ENCODE data around the gene SSU72.
"Not testable (repeated sequence)": the region's sequence is repeated elsewhere in the genome, so short reads cannot be mapped to it uniquely, and the experiment has no call there.

The SSU72 gene

DNA sequence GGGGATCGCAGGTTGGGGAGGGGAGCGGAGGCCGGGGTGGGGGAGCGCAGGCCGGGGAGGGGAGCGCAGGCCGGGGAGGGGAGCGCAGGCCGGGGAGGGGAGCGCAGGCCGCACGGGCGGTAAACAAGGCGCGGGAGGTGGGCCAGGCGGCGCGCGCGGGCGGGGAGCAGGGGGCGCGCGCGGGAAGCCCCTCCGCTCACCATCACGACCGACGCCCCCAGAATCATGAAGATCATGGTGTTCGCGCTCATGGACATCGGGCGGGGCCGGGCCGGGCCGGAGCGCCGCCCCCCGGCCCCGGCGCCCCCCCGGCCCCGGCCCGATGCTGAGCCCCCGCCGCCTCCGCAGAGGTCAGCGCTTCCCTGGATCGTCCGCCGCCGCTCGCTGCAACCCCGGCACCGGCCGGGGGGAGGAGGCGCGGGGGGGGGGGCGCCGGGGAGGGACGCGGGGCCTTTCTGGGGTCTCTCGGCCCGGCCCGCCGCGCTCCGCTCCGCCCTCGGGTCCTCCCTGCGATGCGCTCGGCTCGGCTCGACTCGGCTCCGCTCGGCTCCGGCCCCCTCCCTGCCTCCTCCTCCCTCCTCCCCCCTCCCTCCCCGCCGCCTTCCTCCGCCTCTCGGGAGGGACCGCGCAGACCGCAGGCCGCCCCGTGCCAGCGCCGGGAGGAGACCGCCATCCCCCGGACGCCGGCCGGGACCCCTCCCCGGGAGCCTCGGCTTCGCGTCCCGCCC, 34.4 kb downstream of the SSU72 start, which contains the start of gene TMEM240:
Gene TMEM240 (minus strand): TSS at position 535 of the 728 bp plus-strand sequence. CDS start 278 bp downstream, at position 257.
- DNase-seq = peak; percentile 91

DNA sequence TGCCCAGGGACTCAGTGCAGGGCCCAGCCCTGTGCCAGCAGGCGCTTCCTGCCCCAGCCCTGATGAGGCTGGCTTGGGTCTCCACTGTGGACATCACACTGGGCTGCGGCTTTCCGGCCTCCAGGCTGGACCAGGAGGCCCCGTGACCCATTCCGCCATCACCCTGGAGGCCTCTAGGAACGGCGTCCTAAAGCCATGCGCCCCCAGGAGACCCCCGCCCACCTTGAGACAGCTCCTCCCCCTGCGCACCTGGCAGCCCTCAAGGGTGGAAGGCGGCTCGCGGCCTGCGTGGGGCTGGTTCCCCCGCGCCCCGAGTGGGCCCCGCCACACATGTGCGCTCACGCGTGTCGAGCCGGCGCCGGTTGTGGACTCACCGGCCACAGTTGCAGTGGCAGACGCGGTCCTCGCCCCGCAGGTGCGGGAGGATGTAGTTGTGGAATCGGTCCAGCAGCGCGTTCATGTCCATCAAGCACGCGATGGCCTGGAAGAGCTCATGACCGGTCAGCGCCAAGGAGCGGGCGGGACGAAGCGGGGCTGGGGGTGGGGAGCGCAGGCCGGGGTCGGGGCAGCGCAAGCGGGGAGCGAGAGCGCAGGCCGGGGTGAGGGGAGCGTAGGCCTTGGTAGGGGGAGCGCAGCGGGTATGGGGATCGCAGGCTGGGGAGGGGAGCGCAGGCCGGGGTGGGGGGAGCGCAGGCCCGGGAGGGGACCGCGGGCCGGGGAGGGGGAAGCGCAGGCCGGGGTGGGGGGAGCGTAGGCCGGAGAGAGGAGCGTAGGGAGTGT, 35.2 kb downstream of the SSU72 start:
- DNase-seq = peak; percentile 66

DNA sequence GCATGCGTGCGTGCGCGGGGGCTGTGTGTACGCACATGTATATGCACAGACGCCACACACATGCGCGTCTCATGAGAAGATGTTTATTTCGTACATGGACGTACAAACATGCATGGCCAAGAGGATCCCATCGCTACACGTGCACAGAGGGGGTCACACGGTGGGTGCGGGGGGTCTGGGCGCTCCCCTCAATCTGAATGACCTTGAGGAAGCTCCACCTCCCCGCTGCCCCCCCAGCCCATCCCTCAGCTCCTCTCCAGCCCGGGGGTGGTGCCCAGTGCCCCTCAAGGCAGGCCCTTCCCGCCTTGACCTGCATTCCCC, 35.7 kb downstream of the SSU72 start:
- no peak for DNase-seq

DNA sequence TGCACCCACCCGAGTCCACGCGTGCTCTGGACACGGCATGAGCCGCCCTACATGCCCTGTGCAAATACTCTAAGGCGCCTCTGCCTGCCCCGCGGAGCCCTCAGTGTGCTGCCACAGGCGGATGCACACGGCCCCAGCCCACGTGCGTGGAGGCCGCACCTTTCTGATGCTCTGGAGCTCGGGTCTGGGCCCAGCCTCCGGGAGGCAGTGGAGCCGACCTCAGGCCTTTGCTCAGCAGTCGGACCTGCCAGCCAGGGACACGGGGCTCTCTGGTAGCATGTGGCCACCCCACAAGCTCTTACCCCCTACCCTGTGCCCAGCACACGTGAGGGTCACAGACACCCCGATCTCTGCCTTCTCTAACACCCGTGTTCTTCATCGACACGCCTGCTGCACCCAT, 36.3 kb downstream of the SSU72 start:
- DNase-seq = no peak

DNA sequence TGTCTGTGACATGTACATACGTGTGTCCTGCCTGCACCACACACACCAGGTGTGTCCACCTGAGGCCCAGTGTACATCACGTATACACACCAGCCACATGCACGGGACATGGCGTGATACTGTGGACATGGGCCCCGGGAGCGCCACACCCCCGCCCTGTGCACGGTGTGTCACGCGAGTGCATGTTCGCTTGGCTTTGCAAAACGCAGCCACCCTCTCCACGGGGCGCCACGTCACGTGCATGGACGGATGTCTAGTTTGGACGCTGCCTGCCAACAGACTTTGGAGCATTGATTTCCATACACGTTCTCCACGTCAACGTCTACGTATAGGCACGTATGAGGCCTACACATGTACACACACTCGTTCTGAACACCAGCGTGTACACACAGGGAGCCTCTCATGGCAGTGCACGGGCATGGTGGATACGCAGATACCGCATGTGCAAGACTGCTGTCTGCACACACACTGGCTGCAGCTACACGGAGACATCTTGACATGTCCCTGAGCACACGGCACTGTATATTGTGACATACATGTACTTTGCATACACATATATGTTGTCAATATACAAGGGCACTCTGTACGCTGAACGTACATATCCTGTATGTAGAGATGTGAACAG, 36.9 kb downstream of the SSU72 start:
- DNase-seq = no peak

DNA sequence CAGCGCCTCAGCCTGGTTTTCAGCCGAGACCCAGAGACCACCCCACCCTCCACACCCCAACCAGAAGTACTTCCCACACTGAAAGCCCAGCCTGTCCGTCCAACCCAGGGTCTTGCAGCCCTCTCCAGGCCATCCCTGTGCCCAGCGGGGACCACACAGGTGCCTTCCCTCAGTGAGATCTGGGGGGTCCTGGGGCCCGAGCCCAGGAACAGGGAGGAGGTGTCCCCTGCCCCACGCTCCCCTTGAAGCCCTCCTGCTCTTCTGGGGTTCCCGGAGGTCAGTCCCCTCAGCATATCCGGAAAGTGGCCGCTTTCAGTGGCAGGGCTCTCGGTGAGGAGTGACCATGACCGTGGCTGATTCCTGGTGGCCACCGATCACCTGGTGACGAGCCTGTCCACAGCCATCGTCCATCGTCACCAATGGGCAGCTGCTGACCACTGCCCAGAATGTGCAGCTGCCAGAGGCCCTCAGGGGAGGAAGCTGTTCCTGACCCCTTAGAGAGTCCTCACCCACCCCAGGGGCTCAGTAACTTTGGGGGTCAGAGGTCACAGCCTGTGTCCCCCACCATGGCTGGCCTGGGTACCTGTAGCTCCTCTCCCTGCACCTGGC, 37.6 kb downstream of the SSU72 start:
- DNase-seq = no peak

DNA sequence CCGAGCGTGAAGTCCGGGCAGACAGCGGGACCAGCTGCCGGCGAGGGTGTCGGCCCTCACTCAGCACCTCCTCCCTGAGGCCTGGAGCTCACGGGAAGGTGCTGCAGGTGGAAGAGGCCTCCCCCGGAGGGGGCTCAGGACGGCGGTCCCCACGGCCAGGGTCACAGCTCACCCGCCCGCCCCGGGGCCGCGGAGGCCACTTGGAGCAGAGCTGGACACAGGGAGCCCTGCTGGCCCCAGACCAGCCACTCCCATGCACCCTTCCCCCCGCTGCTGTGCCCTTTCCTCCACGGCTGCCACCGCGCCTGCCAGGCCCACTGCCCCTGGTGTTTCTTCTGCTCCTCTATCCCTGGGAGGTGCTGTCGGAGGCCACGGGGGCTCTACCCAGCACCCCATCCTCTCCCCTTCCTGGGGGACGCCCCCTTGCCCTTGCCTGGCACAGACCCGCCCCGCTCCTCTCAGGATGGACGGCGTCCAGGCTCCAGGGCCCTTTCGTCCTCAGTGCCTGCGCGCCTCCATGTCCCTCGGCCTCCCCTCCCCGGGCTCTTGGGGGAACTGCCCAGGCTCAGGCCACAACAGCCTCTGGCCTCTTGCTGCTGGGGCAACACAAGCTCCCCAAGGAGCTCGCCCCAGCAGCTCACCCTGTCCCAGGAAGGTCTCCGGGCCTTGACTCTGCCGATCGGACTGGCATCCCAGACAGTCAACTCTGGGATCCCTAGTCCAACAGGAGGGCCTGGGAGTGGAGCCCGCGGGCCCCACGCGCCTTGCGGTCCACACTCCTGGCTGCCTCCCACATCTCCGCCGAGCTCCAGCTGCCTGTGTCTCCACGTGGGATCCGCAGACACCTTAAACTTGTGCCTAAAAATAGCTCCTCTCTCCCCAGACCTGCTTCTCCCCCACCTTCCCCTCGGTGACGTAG, 38.4 kb downstream of the SSU72 start:
- no peak for DNase-seq

DNA sequence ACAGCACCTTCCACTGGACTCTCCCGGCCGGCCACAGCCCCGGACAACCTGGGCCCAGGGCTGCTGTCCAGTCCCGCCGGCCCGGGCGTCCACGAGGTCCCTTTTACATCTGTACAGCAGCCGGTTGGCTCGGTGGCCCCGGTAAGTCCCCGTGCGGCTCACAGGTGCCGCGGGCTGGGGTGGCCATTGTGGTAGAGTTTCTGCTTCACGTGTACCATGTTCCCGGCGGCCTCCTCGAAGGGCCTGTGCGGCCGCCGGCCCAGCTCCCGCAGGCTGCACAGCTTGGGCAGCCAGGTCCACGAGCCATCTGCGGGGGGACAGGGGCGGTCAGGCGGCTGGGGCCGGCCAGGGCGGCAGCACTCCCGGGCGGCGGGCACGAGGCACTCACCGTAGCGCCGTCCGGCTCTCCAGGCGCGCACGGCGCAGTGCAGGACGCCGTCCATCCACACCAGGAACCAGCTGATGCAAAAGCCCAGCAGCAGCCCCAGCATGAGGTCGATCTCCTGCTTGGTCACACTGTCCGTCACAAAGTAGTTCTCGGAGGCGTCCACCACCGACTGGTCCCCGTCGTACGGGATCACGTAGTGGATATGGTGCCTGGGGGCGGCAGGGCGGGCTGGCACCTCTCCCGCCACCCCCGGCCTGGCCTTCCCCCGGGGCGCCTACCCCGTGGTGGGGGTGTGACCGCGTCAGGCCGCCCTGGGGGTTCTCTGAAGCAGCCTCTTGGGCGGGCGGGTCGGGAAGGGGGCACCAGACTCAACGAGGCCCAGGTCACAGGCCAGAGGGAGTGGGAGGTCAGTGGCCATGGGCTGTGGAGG, 39.3 kb downstream of the SSU72 start:
- DNase-seq = no peak

DNA sequence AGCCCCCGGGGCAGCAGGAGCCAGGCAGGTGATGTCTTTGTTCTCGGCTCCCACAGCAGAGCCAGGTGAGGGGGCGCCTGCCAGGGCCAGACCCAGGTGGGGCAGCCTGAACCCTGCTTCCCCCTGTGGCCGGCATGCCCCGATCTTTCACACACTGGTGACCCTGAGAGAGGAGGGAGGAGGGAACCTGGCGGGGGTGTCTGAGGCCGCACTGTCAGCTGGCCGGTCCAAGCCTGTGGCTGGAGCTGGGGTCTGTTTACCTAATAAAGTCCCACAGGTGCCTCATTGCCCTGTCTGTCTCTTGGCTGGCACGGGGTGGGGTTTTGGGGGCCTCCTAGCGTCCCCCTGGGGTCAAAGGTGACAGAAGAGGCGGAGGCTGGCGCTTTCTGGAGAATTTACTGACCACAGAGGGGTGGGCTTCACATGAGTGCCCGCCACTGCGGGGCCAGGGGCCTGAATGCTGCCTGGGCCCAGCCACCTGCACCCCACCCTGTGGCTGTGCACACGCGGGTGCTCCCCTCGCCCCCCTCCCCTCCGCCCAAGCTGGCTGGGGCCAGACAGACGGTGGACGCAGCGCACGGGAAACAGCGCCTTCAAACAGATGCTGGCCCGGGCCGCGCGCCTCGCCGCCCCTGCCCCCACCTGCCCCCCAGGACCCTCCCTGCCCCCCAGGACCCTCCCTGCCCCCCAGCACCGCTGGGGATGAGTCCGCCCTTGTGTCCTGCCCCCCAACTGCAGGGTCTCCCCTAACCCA, 40.1 kb downstream of the SSU72 start:
- DNase-seq = no peak

DNA sequence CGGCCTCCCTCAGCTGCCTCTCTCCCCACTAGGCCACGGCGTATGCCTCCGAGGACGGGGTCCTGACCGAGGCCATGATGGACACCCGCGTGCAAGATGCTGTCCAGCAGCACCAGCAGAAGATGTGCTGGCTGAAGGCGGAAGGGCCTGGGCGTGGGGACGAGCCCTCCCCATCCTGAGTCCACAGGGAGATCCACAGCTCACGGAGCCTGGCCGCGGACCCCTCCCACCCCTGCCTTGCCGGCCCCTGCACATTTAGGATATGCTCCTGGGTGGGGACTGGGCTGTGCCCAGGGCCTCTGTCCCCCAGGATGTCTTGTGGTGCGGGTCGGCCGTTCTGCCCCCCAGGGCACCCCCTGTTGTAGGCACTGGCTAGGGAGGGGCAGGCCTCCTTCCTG, 40.8 kb downstream of the SSU72 start:
- DNase-seq = not testable (repeated sequence)

DNA sequence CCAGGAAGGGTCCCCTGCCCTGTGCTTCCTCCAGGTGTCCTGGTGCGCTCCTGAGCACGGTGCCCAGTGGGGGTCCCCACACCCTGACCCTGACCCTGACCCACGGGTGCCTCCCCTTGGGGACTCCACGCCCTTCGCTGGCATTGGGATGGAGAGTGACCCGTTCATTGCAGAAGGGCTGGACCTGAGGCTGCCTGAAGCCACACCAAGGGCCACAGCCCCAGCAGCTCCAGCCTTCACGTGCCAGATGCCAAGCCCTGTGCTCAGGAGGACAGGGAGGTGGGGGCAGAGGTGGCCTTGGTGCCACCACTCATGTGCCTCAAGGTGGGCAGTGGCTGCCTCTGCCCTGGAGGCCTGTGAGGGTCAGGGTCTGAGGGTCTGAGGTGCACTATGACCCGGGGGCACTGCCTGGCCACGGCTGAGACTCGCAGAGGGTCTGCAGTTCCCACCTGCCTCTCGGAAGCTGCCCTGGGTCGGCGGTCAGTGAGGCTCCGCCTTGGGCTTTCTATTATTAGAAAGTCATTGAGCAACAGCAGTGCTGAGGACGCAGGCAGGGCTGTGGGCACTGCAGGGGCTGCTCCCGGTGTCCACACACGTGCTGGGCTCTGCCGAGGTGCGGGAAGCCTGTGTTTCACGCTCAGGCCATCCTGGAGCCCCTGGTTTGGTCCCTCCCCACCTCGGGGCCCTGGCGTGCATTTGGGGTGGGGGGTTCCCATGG, 41.3 kb downstream of the SSU72 start:
- not testable (repeated sequence) for DNase-seq

DNA sequence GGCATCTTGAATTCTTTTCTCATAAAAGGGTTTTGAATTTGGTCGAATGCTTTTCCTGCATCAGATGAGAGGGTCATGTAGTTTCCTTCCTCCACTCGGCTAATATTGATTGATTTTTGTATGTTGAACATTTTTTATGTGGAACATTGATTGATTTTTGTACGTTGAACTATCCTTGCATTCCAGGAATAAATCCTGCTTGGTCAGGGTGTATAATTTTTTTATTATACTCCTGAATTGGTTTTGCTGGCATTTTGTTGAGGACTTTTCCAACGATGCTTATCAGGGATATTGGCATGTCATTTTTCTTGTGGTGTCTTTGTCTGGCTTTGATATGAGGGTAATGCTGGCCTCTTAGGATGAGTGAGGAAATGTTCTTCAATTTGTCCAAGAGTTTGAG, 42.7 kb downstream of the SSU72 start:
- DNase-seq = no peak

DNA sequence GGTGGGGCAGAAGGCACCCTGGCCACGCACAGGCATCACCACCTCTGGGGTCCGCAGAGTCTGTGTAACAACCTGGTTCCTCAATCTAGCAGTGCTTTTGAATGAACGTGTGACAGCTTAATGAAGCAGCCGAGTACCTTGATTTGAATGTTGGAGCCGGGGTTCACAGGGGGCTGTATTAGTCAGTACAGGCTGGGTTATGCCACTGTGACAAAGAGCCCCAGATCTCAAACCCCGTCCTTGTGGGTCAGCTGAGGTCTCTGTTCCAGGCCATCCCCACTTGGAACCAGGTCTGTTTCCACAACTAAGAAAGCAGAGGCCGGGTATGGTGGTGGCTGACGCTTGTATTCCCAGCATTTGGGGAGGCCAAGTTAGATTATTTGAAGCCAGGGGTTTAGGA, 44.7 kb downstream of the SSU72 start:
- DNase-seq = no peak

DNA sequence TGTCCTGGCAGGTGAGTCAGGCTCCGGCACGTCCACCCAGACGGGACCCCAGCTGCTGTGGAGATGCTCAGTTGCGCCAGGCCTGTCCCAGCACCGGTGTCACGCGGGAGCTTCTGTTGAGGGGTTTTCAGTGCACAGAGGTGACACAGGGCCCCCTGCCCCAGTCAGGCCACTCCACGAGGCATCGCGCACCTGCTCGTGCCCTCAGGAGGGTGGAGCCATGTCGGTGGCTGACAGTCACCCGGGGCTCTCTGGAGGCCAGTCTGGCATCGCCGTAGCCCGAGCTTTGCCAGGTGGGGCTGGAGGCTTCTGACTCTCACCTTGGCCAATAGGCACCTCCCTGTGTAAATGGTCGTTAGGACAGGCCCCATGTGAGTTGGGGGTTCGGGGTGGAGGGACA, 45.3 kb downstream of the SSU72 start:
- DNase-seq = no peak

DNA sequence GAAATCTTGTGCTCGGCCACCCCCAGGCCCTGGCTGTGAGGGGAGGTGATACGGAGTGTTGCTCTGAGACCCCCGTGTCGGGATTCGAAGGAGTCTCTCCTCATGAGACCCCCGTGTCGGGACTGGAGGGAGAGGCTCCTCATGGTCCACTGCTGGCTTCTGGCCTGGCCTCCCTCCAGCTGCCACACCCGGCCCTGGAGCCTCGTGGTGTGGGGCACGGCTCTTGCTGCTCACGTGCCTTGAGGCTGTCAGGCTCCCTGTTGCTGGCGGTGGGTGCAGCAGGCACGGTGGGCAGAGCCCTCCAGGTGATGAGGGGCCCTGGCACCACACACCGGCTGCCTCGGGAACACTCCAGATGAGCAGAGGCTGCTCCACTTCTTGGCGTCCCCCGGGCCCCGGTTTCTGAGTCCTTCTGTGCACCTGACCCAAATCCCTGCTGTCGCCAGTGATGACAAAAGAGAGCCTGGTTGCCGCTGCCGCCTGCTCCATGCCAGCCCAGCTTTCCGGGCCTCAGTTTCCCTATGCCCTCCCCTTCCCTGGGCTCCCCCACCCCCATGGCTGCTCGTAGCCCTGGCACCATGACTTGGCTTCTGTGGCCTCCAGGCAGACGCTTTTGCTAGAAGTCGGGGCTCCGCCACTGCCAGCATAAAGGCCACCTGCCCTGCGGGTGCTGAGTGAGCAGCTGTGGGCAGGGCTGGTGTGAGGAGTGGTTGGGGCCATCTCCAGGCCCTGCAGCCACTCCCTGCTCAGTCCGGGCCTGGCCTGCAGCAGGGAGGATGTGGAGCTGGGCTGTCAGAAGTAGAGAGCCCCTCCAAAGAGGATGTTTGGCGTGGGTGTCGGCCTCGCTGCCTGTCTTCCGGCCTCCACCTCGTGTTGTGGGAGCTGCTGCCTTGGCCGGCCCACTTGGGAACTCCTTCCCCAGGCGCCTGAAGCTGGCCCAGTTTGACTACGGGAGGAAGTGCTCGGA, 46.1 kb downstream of the SSU72 start:
- no peak for DNase-seq

DNA sequence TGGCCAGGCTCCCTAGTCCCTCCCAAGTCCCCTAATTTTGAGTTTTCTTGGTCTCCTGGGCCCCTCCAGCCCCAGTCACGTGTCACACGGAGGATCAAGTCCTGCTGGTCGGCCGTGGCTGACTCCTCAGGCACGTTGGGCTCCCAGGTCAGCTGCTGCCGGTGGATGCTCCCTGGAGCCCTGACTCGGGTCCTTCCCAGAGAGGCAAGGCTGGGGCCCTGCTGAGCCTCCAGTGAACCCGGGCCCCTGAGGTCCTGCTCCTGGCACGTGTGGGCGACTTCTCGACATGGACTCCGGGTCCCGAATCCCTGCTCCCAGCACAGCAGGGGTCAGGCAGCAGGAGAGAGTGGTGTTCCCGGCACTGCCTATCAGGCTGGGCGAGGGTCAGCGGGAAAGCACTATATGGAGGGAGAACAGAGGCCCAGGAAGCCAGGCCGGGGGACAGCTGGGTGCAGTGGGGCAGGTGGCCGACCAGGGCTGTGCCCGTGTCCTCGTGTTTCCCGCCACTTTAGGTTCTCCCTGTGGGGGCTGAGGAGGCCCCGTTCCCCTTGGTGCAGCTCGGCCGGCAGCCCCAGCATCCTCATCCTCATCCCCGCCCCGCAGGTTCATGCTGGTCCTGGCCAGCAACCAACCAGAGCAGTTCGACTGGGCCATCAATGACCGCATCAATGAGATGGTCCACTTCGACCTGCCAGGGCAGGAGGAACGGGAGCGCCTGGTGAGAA, 47.4 kb downstream of the SSU72 start:
- DNase-seq = no peak

DNA sequence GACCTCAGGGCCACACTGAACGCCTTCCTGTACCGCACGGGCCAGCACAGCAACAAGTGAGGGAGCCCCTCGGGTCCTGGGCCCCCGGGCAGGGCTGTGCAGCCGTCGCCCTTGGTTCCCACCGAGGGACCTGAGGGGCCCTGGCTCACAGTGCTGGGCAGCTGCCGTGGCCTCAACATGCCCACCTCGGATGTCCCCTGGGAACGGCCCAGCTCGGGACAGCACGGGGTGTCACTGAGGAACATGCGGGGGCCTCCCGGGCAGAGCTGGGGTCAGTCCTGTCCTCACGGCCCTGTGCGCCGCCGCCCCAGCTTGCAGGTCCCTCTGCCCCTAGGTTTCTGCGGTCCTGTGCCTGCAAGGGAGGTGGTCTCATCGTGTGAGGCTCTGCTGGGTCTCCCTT, 48.2 kb downstream of the SSU72 start:
- DNase-seq = not testable (repeated sequence)

DNA sequence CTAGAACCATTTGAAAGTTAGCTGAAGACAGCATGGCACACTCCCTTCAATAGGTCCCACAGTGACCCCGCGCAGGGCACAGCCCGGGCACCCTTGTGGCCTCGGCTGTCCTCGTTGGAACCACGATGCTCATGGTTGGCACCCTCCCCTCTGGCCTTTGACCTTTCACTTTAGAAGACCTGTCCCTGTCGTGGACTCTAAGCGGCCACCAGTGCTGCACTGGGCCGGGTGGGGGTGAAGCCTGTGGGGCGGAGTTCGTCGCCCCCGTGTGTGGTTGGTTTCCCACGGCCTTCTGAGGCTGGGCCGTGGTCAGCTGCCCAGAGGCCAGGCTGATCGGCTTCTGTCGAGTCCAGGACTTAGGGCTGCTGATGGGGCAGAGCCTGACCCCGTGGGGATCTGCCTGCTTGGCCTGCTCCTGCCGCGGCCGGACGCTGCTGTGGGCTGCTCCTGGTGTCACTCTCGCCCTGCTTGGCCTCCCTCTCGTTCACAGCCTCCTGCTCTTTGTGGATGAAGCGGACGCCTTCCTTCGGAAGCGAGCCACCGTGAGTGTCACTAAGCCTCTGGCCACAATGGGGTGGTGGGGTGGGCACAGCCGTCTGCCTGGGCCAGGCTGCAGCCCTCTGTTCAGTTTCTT, 49.8 kb downstream of the SSU72 start:
- not testable (repeated sequence) for DNase-seq
